Astrocyte of the cerebellum (primary cell): ENCODE measurements around the gene PRELP.

ENCODE experiments used
- DNase-seq: peaks from one replicate; pipeline ENCODE4 v3.0.0-alpha.2; 2011; ENCODE audit warnings: low read depth
- H3K4me3 ChIP-seq: 2 replicates; pipeline ENCODE4 v1.5.1; 2011; ENCODE audit warnings: mild to moderate bottlenecking, low read depth, low read length, moderate library complexity
- CTCF ChIP-seq: IDR thresholded peaks from 2 replicates; pipeline ENCODE4 v1.5.1; 2012; ENCODE audit warnings: low read length, low read depth, moderate library complexity, mild to moderate bottlenecking; ENCODE audit errors: missing control alignments
- in situ Hi-C: cut with HindIII; loops from 2 replicates; pipeline ENCODE4 v1.10.0; 2017; ENCODE audit warnings: low sequenced_read_pairs

The PRELP gene

GRCh38 chr1:203522237-203522636, 46.6 kb downstream of the PRELP start:
- TF ChIP-seq CTCF = no peak
- no peak overlapping the region for H3K4me3 ChIP-seq
- DNase-seq = peak; percentile 20

GRCh38 chr1:203523667-203524066, 48.1 kb downstream of the PRELP start:
- no peak overlapping the region for H3K4me3 ChIP-seq
- in situ Hi-C loops = loop anchor here (25.0 kb wide), 1 partner anchor 189 kb away; no protein-coding TSS in a partner anchor
- no peak for DNase-seq
- TF ChIP-seq CTCF = no peak

More at GRCh38 chr1:203522237-203522636, 46.6 kb downstream of the PRELP start:
- in situ Hi-C loops = loop anchor here (25.0 kb wide), 1 partner anchor 190 kb away; no protein-coding TSS in a partner anchor

GRCh38 chr1:203524152-203524551, 48.5 kb downstream of the PRELP start:
- no peak for DNase-seq
- TF ChIP-seq CTCF = no peak
- H3K4me3 ChIP-seq = no peak overlapping the region
- in situ Hi-C loops = loop anchor here (25.0 kb wide), 1 partner anchor 188 kb away; no protein-coding TSS in a partner anchor

GRCh38 chr1:203524824-203525223, 49.2 kb downstream of the PRELP start:
- in situ Hi-C loops = loop anchor here (25.0 kb wide), 1 partner anchor 187 kb away; no protein-coding TSS in a partner anchor
- TF ChIP-seq CTCF = no peak

GRCh38 chr1:203525685-203526084, 50.1 kb downstream of the PRELP start:
- no peak overlapping the region for H3K4me3 ChIP-seq
- no peak for TF ChIP-seq CTCF
- DNase-seq = no peak
- in situ Hi-C loops = no loop called here

More at GRCh38 chr1:203524824-203525223, 49.2 kb downstream of the PRELP start:
- no peak for DNase-seq
- no peak overlapping the region for H3K4me3 ChIP-seq

- H3K4me3 ChIP-seq = no peak overlapping the region
- no peak for TF ChIP-seq CTCF
- in situ Hi-C loops = no loop called here
- DNase-seq = no peak
Observed at GRCh38 chr1:203526130-203526529, 50.5 kb downstream of the PRELP start.
